ENCODE data around the gene CAPN2.

The CAPN2 gene

GRCh38 chr1:223702735-223703667 is 9.3 kb upstream of the CAPN2 start:
- DNase-seq (ENCODE audit: low read depth) = no peak

DNA sequence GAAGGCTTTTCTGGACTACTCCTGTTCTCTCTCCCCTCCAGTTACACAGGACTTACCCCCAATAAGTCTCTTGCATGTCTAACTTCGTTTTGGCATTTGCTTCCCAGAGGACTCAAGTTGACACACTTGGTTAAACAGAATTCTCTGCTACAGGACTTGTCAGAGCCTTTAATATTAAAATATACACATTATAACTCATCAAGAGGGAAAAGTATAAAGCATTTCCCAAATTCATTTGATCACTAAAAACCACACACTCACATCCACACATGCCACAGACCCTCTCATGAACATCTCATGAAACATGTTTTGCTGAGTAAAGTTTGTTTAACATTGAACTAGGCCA is 8.7 kb upstream of the CAPN2 start:
- no peak for DNase-seq (ENCODE audit: low read depth)

DNA sequence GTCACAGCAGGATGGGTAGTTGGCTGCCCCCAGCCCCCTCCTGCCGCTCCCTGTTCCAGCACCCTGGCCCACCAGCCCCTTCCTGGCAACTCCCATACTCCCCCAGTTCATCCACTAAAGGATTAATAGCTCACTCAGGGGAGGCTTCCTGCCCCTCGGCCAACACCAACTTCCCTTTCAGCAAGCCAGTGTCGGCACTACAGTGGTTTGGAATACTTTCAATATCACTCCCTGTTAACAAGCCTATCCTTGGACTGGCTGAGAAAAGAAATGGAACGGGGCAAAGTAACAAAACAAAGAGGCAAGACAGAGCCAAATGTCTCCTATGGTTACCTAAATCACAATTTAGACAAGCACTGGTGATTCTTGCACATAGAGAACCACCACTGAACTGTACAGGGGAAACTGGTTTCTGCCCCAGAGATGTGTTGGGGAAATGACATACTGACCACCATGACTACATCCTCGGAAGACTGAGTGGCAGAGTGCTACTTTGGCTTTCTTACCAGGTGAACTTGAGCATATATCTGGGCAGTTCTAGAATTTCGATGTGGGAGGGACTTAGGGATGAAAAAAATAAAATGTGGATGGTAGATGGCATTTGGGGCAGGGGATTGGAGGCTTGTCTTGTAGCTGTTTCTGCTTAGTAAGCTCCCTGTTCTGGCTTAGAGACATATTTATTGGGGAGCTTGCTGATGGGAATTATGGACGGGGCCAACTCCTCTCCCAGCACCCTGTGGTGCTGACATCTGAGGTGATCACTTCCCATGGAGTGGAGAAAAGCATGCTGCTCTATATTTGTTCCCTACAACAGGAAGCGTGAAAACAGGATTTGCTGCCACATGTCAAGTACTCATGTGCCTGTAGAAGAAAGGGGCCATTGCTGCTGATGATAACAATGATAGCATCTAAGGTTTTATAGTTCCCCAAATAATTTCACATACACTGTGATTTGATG is 7.1 kb upstream of the CAPN2 start:
- DNase-seq (ENCODE audit: low read depth) = no peak

DNA sequence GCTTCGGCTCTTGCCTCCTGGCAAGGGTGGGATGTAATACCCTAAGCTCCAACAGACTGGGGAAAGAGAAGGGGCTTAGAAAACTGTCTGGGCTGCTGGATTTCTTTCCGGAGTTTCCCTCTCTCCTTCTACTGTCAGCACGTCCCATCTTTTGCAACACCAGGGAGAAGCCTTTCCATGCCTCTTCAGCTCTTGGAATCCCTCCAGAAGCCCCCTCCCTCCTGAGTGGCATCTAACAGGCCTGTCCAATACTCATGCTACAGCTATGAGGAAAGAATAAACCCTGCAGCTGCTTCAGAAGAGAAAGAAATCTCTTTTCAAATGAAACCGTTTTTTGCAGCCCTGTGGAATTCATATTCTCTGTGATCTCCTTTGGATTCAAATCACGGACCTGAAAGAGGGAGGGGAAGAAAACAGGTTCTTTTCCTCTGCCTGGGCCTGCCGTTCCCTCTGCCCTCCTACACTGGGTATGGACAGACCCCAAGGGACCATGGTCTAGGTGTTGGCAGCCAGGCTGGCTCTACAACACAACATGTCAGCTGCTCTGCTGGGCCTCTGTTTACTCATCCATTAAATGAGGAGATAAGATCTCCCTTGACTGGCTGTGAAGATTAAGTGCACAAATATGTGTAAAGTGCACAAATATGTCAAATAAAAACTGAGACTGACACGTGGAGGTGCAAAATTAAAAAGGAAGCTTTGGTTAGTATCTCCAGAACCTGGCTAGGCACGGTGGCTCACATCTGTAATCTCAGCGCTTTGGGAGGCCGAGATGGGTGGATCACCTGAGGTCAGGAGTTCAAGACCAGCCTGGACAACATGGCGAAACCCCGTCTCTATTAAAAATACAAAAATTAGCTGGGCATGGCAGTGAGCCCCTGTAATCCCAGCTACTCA is 6.0 kb upstream of the CAPN2 start:
- DNase-seq (ENCODE audit: low read depth) = no peak

GRCh38 chr1:223707256-223708000 is 4.9 kb upstream of the CAPN2 start:
- DNase-seq (ENCODE audit: low read depth) = no peak

DNA sequence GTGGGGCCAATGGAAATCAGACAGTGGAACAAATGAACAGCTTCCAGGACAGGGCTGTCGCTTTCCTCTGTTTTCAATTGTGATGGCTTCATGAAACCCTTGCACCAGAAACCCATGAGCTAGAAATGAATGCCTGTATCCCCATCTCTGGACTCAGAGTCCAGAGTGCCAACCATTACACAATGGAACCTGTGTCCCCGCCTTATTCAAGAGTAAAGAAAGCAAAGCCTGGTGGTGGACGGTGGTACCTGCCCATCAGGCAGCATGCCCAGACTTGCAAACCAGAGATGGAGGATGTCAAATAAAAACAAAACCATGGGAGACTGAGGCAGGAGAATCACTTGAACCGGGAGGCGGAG is 4.4 kb upstream of the CAPN2 start:
- no peak for DNase-seq (ENCODE audit: low read depth)

GRCh38 chr1:223708651-223709268 is 3.6 kb upstream of the CAPN2 start:
- no peak for DNase-seq (ENCODE audit: low read depth)

DNA sequence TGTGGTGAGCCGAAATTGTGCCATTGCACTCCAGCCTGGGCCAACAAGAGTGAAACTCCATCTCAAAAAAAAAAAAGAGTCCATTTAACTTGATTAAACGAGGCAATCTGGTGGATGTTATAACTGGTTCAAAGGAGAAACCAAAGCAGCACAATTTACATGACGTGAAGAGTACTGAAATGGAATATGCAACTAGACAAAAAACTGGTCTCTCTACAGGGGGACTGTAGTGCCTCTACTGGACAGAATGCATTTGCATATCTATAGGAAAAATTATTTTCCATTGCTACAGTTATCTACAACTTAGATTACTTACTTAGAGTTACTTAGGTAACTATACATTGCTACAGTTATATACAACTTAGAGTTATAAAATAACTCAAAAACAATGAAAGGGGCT is 2.7 kb upstream of the CAPN2 start:
- no peak for DNase-seq (ENCODE audit: low read depth)

DNA sequence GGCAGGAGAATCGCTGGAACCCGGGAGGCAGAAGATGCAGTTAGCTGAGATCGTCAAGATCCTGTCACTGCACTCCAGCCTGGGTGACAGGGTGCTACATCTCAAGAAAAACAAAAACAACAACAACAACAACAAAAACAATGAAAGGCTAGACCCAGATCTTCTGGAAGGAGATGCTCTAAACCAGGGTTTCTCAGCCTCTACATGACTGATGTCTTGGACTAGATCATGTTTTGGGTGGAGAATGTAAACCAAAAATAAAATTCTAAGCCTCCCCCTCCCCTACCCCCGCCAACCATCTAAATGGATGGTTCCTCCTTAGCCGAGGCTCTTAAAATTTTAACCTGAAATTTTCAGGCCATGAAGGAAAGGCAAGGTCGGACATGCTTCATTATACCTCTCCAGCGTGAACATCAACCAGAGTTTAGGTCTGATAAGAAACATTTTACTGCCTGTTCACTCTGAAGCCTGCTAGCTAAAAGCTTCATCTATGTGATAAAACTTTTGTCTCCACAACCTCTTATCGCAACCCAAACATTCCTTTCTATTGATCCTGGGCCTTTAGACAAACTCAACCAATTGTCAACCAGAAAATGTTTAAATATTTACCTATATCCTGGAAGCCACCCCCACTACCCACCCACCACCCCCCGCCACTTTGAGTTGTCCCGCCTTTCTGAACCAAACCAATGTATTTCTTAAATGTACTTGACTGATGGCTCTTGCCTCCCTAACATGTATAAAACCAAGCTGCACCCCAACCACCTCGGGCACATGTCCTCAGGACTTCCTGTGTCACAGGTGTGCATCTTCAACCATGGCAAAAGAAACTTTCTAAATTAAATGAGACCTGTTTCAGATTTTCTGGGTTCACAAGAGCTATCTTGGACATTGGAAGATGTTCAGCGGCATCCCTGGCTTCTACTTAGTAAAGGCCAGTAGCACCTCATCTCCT is 1.9 kb upstream of the CAPN2 start:
- DNase-seq (ENCODE audit: low read depth) = no peak

DNA sequence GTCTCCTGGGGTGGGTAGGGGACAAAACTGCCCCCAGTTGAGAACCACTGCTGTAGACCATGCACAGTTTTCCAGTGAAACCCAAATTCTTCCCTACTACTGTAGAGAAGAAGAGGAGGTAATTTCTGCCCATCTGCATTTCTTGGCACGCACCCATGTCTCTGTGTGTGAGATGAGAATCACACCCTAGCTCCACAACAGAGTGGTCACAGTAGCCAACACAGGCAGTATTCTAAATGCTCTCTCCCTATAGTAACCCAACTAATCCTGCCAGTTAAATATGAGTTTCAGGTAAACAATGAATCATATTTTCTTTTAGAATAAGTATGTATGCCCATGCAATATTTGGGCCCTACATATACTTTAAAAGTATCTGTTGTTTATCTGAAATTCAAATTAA is 1.2 kb upstream of the CAPN2 start:
- DNase-seq (ENCODE audit: low read depth) = no peak

DNA sequence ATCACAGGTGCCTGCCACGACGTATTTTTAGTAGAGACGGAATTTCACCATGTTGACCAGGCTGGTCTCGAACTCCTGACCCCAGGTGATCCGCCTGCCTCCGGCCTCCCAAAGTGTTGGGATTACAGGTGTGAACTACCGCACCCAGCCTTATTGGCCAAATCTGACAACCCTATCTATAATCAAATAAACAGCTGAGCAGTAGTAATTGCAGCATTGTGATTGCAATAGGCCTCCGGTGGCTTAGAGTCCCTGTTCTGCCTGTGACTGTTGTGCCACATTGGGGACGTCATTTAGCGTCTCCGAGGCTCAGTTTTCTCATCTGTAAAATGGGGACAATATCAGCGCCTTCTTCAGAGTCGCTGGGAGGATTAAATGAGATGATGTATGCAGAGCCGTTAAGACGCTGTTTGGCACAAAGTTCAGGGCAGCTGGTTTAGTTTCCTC is 569 bp upstream of the CAPN2 start:
- no peak for DNase-seq (ENCODE audit: low read depth)

DNA sequence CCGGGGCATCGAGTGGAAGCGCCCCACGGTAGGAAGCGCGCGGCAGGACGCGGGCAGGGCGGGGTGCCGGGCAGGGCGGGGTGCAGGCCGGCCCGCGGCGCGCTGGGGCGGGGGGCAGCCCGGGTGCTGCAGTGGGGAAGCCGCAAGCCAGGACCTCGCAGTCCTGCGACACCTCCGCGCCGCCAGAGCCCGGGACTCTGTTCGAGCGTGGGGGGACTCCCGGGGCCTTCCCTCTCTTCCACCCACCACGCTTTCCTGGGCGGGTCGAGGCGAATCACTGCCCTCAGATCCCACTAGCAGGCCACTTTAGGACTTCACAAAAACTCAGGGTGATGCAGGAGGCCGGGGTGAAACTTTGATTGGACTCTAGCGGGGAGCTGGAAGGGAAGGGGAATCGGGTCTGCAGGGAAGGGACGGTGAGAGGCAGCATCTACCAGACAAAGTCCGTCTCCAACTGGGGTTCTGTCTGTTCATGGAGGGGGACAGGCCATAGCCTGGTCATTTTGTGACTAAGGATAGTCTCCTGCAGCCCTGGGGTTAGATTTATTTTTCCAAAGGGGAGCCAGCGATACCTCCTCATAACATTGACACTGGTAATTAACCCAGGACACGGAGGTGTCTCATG is 623 bp downstream of the CAPN2 start:
- DNase-seq (ENCODE audit: low read depth) = no peak

DNA sequence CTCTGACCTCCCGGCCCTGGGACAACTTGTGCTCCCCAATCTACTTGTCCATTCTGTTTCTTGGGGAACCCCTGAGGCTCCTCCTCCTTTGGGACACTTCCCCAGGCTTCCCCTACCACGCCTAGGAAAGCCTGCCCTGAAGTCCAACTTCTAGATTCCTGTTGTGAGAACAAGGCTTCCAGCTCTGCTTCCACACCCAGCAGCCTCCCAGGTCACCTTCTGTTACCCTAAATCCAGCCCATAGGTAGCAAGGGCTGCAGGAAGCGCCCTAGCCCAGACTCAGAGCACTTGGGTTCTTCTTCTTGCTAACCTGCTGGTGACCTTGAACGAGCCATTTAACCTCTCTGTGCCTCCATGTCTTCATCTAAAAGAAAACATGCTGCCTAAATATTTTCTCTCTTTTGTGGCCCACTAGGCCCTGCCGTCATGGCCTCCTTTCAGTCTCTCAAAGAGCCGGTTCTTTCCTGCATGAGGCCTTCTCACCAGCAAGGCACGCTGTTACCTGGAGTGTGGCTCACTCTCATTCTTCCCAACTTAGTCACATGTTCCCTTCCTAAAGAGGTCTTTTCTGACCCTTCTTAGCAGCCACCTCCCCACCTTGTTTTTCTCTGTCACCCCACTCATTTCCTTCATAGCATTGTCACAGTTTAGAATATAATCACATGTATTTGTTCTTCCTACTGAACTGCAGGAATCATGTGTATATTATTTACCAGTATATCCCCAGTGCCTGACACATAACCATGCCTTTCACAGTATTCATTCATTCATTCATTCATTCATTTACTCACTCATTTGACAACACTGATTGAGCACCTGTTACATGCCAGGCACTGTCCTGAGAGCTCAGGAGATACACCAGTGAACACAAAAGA is 1.4 kb downstream of the CAPN2 start:
- no peak for DNase-seq (ENCODE audit: low read depth)

DNA sequence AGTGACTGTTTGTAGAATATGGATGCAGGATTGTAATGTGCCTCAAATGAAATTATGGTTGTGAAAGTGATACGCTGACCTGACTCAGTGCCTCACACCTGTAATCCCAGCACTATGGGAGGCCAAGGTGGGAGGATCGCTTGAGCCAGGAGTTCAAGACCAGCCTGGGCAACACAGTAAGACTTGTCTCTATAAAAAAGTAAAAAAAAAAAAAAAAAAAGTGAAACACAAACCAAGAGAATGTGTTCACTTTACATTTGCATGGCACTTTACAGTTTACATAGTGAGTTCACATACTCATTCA is 2.0 kb downstream of the CAPN2 start:
- DNase-seq (ENCODE audit: low read depth) = no peak

DNA sequence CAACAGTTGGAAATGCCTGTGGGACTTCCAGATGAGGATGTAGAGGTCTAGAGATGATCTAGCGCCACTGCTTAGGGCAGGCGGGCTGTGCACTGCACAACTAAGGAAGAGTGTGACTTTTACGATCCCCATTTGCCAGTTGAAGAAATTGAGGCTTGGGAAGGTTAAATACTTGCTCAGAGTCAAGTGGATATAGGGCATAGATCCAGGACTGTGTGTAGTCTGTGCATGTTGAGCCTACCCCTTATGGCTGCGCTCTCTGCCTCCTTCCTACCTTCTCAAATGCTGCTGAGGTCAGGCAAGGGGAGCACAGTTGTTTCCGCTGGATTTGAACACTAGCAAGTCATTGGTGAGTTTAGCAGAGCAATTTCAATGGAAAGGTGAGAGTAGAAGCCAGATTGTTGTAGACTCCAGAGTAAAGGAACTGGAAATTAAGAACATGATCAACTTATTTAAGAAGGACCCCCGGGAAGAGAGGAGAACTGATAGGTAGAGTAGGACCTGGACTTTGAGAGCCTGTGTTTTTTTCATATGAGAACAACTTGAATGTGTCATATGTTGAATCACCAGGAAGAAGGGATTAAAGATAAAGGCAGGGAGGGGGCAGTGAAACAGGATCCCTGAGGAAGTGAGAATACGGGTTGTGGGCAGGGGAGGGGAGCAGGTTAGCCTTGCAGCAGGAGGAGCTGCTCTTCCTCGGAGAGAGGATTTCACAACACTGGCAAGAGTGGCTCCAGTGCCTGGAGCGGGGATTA is 2.7 kb downstream of the CAPN2 start:
- no peak for DNase-seq (ENCODE audit: low read depth)

DNA sequence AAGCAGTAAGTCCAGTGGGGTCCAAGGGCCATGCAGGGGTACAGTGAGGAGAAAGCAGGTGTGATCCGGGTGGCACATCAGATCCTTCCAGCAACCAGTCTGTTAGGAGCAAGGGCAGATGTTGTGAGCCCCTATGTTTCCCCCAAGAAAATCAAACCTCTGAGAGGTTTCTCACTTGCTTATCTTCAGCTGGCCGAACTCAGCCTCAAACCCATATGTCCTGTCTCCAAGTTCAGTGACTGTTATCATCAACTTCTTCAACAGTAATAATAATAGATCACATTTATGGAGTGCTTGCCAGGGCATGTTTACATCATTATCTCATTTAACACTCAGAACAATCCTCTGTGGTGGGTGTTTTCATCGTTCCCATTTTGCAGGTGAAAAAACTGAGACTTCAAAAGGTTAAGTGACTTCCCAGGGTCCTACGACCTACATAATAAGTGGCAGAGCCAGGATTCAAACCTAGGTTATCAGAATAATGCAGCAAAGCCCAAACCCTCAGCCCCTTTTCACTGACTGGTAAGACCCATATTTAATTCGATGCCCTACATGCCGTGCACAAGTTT is 3.3 kb downstream of the CAPN2 start:
- no peak for DNase-seq (ENCODE audit: low read depth)

- DNase-seq (ENCODE audit: low read depth) = no peak
Observed at GRCh38 chr1:223716302-223716862, 4.0 kb downstream of the CAPN2 start.
